ENCODE results near the gene STAT5A. TPM values are rescaled to one million over a fixed set of nuclear protein-coding genes. Genes with fewer than 3 reads are reported as not detected.
A peak's percentile ranks its signal among the peaks of the same experiment; 100 is the strongest.

STAT5A gene
- polyA plus RNA-seq, 1 donor from 2014 or later = 0.28 TPM

- Histone ChIP-seq H4K20me1 (ENCODE audit: insufficient read depth) (peaks cover 5% of the 10 kb centered on the region), H3K4me2 (ENCODE audit: low read length) (no peak overlapping the region), H3K4me3 (ENCODE audit: low read length) (no peak overlapping the region)
Measured at GRCh38 chr17:42271779-42272035, 16.6 kb upstream of the STAT5A start.

DNA sequence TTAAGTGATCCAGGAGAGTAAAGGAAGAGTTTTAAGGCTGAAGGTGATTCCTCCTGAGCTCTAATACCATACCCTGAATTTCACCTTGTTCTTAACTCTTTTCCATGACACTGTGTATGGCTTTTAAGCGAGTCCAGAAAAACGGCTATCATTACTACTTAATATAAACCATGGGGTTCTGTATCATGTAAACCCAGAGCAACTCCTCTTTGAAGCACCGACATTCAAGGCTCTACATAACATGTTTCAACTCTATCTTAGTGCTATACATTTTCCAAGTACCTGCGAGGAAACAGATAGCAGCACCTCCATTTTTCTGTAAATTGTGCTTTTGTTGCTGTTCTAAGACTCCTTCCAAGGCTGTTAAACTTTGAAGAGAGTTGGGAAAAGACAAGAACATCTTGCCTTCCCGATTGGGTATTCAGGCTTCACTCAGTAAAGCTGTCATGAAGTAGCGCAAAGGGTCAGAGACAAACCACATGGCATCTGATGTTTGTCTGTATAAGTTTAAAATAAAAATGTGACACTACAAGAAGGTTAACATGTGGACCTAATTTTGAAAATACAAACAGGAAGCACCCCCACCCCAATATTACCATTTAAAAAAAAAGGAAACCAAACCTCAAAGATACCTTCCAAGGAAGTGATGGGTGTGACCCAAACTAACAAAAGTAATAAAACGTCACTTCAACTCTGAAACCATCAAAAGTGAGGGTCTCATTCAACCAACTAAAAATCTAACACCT, 16.0 kb upstream of the STAT5A start:
- Histone ChIP-seq H3K79me2 (replicated peaks; ENCODE audit: insufficient read depth, low read length) (peaks cover 72% of the 10 kb centered on the region), H3F3A (ENCODE audit: insufficient read depth, low read length, poor library complexity, severe bottlenecking) (no peaks in the 10 kb centered on the region), H3K4me2 (ENCODE audit: low read length) (no peak overlapping the region)

More at GRCh38 chr17:42271779-42272035, 16.6 kb upstream of the STAT5A start:
- H2AFZ ChIP-seq (ENCODE audit: low read depth, low read length) = no peak overlapping the region
- H3K27me3 ChIP-seq (ENCODE audit: insufficient read depth, low read depth, low read length) = no peaks in the 10 kb centered on the region
- no peaks in the 10 kb centered on the region for H3F3A ChIP-seq (ENCODE audit: insufficient read depth, low read length, poor library complexity, severe bottlenecking)
- H3K79me2 ChIP-seq (replicated peaks; ENCODE audit: insufficient read depth, low read length) = peaks cover 78% of the 10 kb centered on the region
- no peak overlapping the region for H3K27ac ChIP-seq (ENCODE audit: low read length)
- TF ChIP-seq RAD21 (conservative IDR thresholded peaks at IDR 0.05) = no peak
- TF ChIP-seq SMC3 (conservative IDR thresholded peaks at IDR 0.05; ENCODE audit: poor library complexity) = no peak
- TF ChIP-seq MXI1 (conservative IDR thresholded peaks at IDR 0.05; ENCODE audit: poor library complexity, severe bottlenecking) = no peak
- no peak for TF ChIP-seq POLR2AphosphoS5 (IDR thresholded peaks at IDR 0.05)
- TF ChIP-seq, protein P1, sequence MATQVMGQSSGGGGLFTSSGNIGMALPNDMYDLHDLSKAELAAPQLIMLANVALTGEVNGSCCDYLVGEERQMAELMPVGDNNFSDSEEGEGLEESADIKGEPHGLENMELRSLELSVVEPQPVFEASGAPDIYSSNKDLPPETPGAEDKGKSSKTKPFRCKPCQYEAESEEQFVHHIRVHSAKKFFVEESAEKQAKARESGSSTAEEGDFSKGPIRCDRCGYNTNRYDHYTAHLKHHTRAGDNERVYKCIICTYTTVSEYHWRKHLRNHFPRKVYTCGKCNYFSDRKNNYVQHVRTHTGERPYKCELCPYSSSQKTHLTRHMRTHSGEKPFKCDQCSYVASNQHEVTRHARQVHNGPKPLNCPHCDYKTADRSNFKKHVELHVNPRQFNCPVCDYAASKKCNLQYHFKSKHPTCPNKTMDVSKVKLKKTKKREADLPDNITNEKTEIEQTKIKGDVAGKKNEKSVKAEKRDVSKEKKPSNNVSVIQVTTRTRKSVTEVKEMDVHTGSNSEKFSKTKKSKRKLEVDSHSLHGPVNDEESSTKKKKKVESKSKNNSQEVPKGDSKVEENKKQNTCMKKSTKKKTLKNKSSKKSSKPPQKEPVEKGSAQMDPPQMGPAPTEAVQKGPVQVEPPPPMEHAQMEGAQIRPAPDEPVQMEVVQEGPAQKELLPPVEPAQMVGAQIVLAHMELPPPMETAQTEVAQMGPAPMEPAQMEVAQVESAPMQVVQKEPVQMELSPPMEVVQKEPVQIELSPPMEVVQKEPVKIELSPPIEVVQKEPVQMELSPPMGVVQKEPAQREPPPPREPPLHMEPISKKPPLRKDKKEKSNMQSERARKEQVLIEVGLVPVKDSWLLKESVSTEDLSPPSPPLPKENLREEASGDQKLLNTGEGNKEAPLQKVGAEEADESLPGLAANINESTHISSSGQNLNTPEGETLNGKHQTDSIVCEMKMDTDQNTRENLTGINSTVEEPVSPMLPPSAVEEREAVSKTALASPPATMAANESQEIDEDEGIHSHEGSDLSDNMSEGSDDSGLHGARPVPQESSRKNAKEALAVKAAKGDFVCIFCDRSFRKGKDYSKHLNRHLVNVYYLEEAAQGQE (IDR thresholded peaks at IDR 0.05; ENCODE audit: borderline replicate concordance) = no peak
- no peak for TF ChIP-seq CTCF (IDR thresholded peaks at IDR 0.05; ENCODE audit: poor library complexity, severe bottlenecking)
- TF ChIP-seq EP300 (conservative IDR thresholded peaks at IDR 0.05; ENCODE audit: poor library complexity, severe bottlenecking) = no peak
- TF ChIP-seq TAF1 (IDR thresholded peaks at IDR 0.05; ENCODE audit: low read depth) = no peak
- no peak for TF ChIP-seq EZH2 (IDR thresholded peaks at IDR 0.05; ENCODE audit: borderline replicate concordance, insufficient read depth, low read length, poor library complexity, severe bottlenecking)
- no peaks in the 10 kb centered on the region for H3K9me3 ChIP-seq (ENCODE audit: low read length)
- H3K9me2 ChIP-seq (ENCODE audit: insufficient read depth, low read length) = no peaks in the 10 kb centered on the region
- no peak overlapping the region for H3K9ac ChIP-seq (ENCODE audit: low read length)
- no peaks in the 10 kb centered on the region for H3K36me3 ChIP-seq (ENCODE audit: insufficient read depth, low read length)

More for the DNA sequence above, 16.0 kb upstream of the STAT5A start:
- H3K36me3 ChIP-seq (ENCODE audit: insufficient read depth, low read length) = no peaks in the 10 kb centered on the region
- TF ChIP-seq EP300 (conservative IDR thresholded peaks at IDR 0.05; ENCODE audit: poor library complexity, severe bottlenecking) (no peak), POLR2AphosphoS5 (IDR thresholded peaks at IDR 0.05) (no peak)
- H3K27ac ChIP-seq (ENCODE audit: low read length) = no peak overlapping the region
- no peaks in the 10 kb centered on the region for H3K9me3 ChIP-seq (ENCODE audit: low read length)
- H4K20me1 ChIP-seq (ENCODE audit: insufficient read depth) = peaks cover 5% of the 10 kb centered on the region
- no peaks in the 10 kb centered on the region for H3K27me3 ChIP-seq (ENCODE audit: insufficient read depth, low read depth, low read length)
- H2AFZ ChIP-seq (ENCODE audit: low read depth, low read length) = no peak overlapping the region
- H3K9ac ChIP-seq (ENCODE audit: low read length) = no peak overlapping the region
- no peaks in the 10 kb centered on the region for H3K9me2 ChIP-seq (ENCODE audit: insufficient read depth, low read length)
- peak overlapping the region; percentile 67 for H3K4me3 ChIP-seq (ENCODE audit: low read length)
